Esophagus muscularis mucosa (tissue), 4 donors: ENCODE results near the gene INO80C. TPM values are rescaled to one million over a fixed set of nuclear protein-coding genes. Genes with fewer than 3 reads are reported as not detected.
"Not testable (repeated sequence)": the region's sequence is repeated elsewhere in the genome, so short reads cannot be mapped to it uniquely, and the experiment has no call there.

Experiments used
- DNase-seq: peaks from one replicate; pipeline ENCODE4 v3.0.0-alpha.2; 2017; ENCODE audit errors: extremely low spot score
- H3K27ac ChIP-seq, 4 donors: fragments of 200-600 bp; sonication (generic); replicated peaks in 1 of 4; 1 replicate in 3 of 4; 2 replicates in 1 of 4; pipeline ENCODE4 v1.5.1; 2016 to 2019; ENCODE audit warnings: mild to moderate bottlenecking in 1 of 4
- H3K27me3 ChIP-seq, 4 donors: fragments of 200-600 bp; sonication (generic); one replicate each; pipeline versions ENCODE4 v1.5.1 to v1.6.0; 2016 to 2019
- H3K36me3 ChIP-seq, 4 donors: fragments of 200-600 bp; sonication (generic); one replicate each; pipeline ENCODE4 v1.5.1; 2016 to 2019
- H3K4me1 ChIP-seq, 4 donors: fragments of 200-600 bp; sonication (generic); one replicate each; pipeline ENCODE4 v1.5.1; 2016 to 2019
- H3K4me3 ChIP-seq, 4 donors: fragments of 200-600 bp; sonication (generic); 1 replicate in 2 of 4; 2 replicates in 2 of 4; pipeline ENCODE4 v1.5.1; 2016 to 2019; ENCODE audit warnings: mild to moderate bottlenecking in 4 of 4, moderate library complexity in 1 of 4
- H3K9me3 ChIP-seq, 4 donors: fragments of 200-600 bp; sonication (generic); 1 replicate in 3 of 4; 2 replicates in 1 of 4; pipeline ENCODE4 v1.5.1; 2016 to 2019
- CTCF ChIP-seq, 3 experiments: fragments of 200-600 bp in 2 of 3; fragments of 450-650 bp in 1 of 3; sonication (generic) in 2 of 3; IDR thresholded peaks; one replicate each; pipeline ENCODE4 v1.5.1; 2017 to 2019; ENCODE audit warnings: antibody characterized with exemption in 3 of 3, mild to moderate bottlenecking in 2 of 3, moderate library complexity in 1 of 3
- EP300 ChIP-seq: sonication (generic); formaldehyde crosslinking; IDR thresholded peaks from one replicate; pipeline ENCODE4 v1.6.1; 2017; ENCODE audit warnings: antibody characterized with exemption
- POLR2A ChIP-seq: fragments of 450-650 bp; IDR thresholded peaks from one replicate; pipeline ENCODE4 v1.6.1; 2017; ENCODE audit warnings: antibody characterized with exemption, moderate library complexity, mild to moderate bottlenecking, low read depth
- POLR2AphosphoS5 ChIP-seq, 2 donors: sonication (generic); formaldehyde crosslinking; IDR thresholded peaks; one replicate each; pipeline ENCODE4 v1.6.1; 2017; ENCODE audit warnings: antibody characterized with exemption in 2 of 2
- WGBS: methylation state at CpG from one replicate; pipeline ENCODE4 v1.1.5; 2018; 5-methylcytosine and 5-hydroxymethylcytosine counted together
- intact Hi-C: fragments of 100-400 bp; cut with DNase I; formaldehyde crosslinking; loops from one replicate; pipeline ENCODE4 v1.15.1; 2023
- total RNA-seq, 4 donors: library from RNA; depleted of rRNA; stranded (reverse); fragments of >200 nt; gene quantifications; one replicate each; pipeline versions ENCODE4 v1.1.0 to v1.2.1, GENCODE V29; 2016

Gene INO80C
- total RNA-seq, 4 donors from 2014 or later: 4.0 to 19.5 (median 8.8) TPM

- WGBS: 65% methylated on average over 10 of the region's 10 CpGs
- no peak overlapping the region for H3K4me3 ChIP-seq
- intact Hi-C loops: no loop called here
- peak; percentile 83 for DNase-seq
- TF ChIP-seq EP300 (no peak), POLR2AphosphoS5 (IDR thresholded peaks at IDR 0.05) (no peak), POLR2A (no peak), CTCF (IDR thresholded peaks at IDR 0.05) (no peak)
- H3K9me3 ChIP-seq: no peaks in the 10 kb centered on the region
- H3K27me3 ChIP-seq: no peaks in the 10 kb centered on the region
- H3K36me3 ChIP-seq: no peaks in the 10 kb centered on the region
- H3K27ac ChIP-seq: no peak overlapping the region
- peaks cover 20 to 46% (median 35%) of the 10 kb centered on the region in 4 donors for H3K4me1 ChIP-seq
These were observed 6.7 kb downstream of the INO80C start for GRCh38 chr18:35490894-35491699.

- peaks cover 16 to 37% (median 26%) of the 10 kb centered on the region in 4 donors for H3K4me1 ChIP-seq
- no peaks in the 10 kb centered on the region for H3K27me3 ChIP-seq
- peak overlapping the region in 1 of 4 donors; percentile 20 for H3K27ac ChIP-seq
- no peaks in the 10 kb centered on the region for H3K36me3 ChIP-seq
- no peak for TF ChIP-seq EP300
- no peak overlapping the region for H3K4me3 ChIP-seq
- 85% methylated on average over 7 of the region's 7 CpGs for WGBS
- intact Hi-C loops: no loop called here
- no peaks in the 10 kb centered on the region for H3K9me3 ChIP-seq
- DNase-seq: peak; percentile 75
These were observed 7.8 kb downstream of the INO80C start for GRCh38 chr18:35489913-35490490.

DNA sequence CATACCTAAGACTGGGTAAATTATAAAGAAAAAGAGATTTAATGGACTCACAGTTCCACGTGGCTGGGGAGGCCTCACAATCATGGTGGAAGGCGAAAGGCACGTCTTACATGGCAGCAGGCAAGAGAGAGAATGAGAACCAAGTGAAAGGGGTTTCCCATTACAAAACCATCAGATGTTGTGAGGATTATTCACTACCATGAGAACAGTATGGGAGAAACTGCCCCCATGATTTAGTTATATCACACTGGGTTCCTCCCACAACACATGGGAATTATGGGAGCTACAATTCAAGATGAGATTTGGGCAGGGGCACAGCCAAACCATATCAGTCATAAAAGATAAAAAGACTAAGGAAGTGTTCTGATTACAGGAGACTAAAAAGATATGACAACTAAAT, 8.5 kb downstream of the INO80C start:
- peak; percentile 19 for DNase-seq
- WGBS: 76% methylated on average over 3 of the region's 3 CpGs
- intact Hi-C loops, H3K4me3 ChIP-seq, H3K27ac ChIP-seq, H3K36me3 ChIP-seq, H3K9me3 ChIP-seq, H3K27me3 ChIP-seq: not testable (repeated sequence)
- peaks cover 16 to 29% (median 22%) of the 10 kb centered on the region in 4 donors for H3K4me1 ChIP-seq

DNA sequence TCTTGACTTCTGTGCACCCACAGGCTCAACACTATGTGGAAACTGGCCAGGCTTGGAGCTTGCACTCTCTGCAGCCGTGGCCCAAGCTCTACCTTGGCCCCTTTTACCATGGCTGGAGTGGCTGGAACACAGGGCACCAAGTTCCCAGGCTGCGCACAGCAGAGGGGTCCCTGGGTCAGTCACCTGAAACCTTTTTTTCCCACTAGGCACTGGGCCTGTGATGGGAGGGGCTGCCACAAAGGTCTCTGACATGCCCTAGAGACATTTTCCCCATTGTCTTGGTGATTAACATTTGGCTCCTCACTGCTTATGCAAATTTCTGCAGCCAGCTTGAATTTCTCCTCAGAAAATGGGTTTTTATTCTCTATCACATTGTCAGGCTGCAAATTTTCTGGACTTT, 9.4 kb downstream of the INO80C start:
- WGBS: 100% methylated on average over 2 of the region's 2 CpGs
- DNase-seq, intact Hi-C loops: not testable (repeated sequence)

GRCh38 chr18:35487525-35487924, 10.2 kb downstream of the INO80C start:
- H3K9me3 ChIP-seq, H3K27me3 ChIP-seq, DNase-seq, H3K27ac ChIP-seq, intact Hi-C loops, H3K4me3 ChIP-seq, H3K36me3 ChIP-seq: not testable (repeated sequence)
- 94% methylated on average over 4 of the region's 4 CpGs for WGBS
- H3K4me1 ChIP-seq: peaks cover 15 to 16% (median 16%) of the 10 kb centered on the region in 4 donors

More for the DNA sequence above, 9.4 kb downstream of the INO80C start:
- not testable (repeated sequence) for H3K27me3 ChIP-seq, H3K36me3 ChIP-seq, H3K27ac ChIP-seq, H3K4me3 ChIP-seq, H3K9me3 ChIP-seq
- peaks cover 15 to 21% (median 16%) of the 10 kb centered on the region in 4 donors for H3K4me1 ChIP-seq

- no peak for TF ChIP-seq POLR2A
- TF ChIP-seq POLR2AphosphoS5 (IDR thresholded peaks at IDR 0.05): no peak
- no peak for TF ChIP-seq CTCF (IDR thresholded peaks at IDR 0.05)
- no peak for TF ChIP-seq EP300
- Histone ChIP-seq H3K4me3 (no peak overlapping the region), H3K4me1 (peaks cover 7 to 17% (median 13%) of the 10 kb centered on the region in 4 donors), H3K27ac (no peak overlapping the region), H3K36me3 (no peaks in the 10 kb centered on the region), H3K9me3 (no peaks in the 10 kb centered on the region), H3K27me3 (no peaks in the 10 kb centered on the region)
- WGBS: 85% methylated on average over 1 of the region's 1 CpG
- DNase-seq: peak; percentile 24
- intact Hi-C loops: no loop called here
These were observed 11.9 kb downstream of the INO80C start for GRCh38 chr18:35485852-35486251.
